Activated CD4-positive, alpha-beta T cell treated with anti-CD3 and anti-CD28 coated beads for 48 hours (primary cell): ENCODE results near the gene SLC22A23.
A peak's percentile ranks its signal among the peaks of the same experiment; 100 is the strongest.
"Not testable (repeated sequence)": the region's sequence is repeated elsewhere in the genome, so short reads cannot be mapped to it uniquely, and the experiment has no call there.

Experiments
- DNase-seq: peaks from one replicate; pipeline ENCODE4 v3.0.0-alpha.2; 2020

Gene SLC22A23

DNA sequence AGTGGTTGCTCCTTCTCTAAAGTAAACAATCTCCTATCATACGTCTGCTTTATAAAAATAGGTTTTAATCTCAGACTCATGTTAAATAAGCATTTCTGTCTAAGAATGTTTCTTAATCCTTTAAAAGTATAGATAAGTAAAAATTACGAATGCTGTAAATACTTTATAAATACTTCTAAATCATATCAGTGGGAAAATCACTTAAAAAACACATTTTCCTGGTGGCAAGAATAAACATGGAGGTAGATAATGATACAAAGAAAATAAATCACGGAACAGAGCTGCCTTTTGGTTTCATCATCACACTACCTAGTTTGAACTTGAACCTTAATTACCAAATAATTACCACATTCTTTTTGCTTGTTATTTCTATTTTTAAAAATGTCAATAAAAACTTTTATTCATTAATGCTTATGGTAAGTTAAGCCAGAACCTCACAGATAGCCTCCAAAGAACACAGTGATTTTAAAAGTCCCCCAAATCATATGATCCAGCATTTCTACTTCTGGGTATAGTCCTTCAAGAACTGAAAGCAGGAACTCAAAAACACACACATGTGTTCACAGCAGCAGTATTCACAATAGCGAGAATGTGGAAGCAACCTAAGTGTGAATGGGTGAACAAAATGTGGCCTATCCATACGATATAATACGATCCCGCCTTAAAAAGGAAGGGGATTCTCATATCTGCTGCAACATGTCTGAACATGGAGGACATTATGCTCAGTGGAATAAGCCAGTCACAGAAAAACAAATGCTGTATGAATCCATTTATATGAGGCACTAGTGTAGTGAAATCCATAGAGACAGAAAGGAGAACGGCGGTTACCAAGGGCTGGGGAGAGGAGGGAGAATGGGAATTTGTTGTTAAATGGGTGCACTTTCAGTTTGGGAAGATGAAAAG lies 72.4 kb downstream of the SLC22A23 start:
- DNase-seq: no peak

- DNase-seq: no peak
Measured at GRCh38 chr6:3383525-3383924, 73.3 kb downstream of the SLC22A23 start.

- no peak for DNase-seq
Measured at GRCh38 chr6:3382326-3383279, 74.2 kb downstream of the SLC22A23 start.

DNA sequence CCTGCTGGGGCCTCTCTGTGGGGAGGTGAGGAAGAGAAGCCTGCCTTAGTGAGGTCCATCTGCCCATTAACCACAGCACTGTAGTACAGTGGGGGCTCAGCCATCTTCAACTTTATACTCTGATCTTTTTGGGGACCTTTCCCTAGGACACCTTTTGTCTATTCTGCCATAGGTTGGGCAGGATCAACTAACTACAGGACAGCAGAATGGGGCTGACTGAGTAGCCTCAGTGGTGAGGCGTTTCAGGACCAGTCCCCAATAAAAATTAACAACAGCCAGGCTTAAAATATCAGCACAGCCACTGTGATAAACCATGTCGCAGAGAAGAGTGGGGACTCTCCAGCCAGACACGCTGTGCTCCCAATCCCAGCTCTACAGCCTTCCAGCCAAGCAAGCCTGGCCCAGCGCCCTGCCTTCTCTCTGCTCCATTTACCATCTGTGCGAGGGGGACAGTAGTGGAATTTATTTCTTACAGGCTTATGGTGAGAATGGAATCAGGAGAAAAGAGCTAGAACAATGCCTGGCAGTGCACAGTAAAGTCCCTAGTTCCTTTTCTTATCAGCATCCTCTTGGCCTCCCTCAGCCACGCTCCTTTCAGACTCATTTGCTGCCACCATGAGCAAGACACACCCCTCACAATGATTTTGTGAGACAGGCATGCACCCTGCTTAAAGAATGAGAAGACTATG lies 75.5 kb downstream of the SLC22A23 start:
- no peak for DNase-seq

DNA sequence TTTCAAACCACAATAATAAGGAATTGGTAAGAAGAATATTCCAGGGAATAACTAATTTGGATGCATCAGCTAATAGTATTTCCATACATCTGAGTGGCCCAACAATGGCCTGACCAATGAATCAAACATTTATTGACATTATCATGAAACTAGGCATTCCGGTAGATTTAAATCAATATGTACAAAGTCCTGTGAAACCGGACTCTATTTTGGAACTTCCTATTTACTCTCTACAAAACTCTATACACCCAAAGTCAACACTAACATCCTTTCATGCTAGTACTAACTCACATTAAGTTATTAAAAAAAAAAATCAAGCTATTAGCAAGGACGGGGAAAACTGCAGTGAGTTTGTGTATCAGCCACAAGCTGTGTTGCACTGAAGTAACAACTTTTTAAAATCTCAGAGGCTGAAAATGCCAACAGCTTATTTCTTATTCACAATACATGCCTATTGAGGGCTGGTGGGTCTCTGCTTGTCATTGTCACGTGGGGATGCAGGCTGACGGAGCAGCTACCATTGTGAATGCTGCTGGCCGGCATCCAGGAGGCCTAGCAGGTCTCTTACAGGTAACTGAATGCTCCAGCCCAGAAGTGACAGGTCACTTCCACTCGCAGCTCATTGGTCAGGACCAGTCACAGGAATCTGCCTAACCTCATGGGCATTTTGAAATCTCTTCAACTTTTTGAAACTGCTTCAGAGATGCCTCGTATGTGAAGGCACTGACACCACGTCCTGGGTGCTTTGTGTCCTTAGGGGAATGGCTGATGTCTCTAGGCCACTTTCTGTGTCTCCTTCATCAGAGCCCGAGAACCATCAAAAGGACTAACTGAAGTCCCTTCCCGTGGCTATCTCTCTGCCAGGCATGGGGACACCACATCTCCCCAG lies 76.3 kb downstream of the SLC22A23 start:
- no peak for DNase-seq

GRCh38 chr6:3379482-3380060 lies 77.3 kb downstream of the SLC22A23 start:
- no peak for DNase-seq

DNA sequence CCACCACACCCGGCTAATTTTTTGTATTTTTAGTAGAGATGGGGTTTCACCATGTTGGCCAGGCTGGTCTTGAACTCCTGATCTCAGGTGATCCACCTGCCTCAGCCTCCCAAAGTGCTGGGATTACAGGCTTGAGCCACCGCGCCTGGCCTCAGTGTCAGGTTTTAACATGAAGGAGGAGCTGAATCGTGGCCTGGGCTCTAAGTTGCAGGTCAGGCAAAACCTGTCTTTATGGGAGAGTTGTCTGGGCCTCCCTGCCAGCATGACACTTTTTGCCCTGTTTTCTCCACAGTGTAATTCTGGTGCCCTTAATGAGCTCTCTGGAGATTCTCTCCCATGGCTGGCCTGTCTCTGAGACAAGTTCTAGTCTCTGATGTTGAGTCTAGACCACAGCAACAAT lies 78.0 kb downstream of the SLC22A23 start:
- DNase-seq: not testable (repeated sequence)

- DNase-seq: not testable (repeated sequence)
Measured at GRCh38 chr6:3378398-3378782, 78.5 kb downstream of the SLC22A23 start.

DNA sequence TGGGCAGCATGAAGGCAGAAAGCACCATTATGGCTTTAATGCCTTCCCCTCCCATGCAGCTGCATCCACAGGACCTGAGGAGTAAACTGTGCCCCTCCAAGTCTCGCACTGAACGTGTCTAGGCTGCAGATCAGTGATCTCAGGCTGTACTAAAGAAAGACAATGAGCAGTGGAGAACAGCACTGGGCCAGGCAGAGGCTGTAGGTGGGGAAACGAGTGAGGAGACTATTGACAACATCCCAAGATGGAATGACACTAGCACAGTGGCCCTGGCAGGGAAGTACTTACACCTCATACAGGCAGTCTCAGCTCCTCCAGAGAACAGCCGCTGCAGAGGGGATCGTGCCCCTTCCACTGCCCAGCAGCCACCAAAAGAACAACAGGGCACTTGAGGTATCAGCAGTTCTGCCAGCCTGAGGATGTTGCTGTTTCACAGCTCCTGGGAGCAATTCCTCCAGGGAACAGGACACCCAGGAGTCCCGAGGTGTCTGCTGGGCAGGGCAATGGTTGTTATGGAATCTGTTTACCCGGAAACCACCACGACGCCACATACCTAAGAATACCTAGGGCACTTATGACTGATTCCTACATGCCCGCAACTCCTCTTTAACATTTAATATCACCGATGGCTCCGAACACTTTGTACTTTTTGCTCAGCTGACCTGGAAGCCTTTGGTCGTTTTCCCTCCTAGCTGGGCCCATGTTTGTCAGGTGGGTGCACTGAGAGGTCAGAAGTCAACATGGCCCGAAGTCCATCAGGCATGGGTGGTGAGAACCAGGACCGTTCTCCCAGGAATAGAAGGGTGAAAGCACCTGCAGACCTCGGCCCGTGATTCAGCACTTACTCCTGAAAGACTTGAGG lies 79.1 kb downstream of the SLC22A23 start:
- DNase-seq: no peak

DNA sequence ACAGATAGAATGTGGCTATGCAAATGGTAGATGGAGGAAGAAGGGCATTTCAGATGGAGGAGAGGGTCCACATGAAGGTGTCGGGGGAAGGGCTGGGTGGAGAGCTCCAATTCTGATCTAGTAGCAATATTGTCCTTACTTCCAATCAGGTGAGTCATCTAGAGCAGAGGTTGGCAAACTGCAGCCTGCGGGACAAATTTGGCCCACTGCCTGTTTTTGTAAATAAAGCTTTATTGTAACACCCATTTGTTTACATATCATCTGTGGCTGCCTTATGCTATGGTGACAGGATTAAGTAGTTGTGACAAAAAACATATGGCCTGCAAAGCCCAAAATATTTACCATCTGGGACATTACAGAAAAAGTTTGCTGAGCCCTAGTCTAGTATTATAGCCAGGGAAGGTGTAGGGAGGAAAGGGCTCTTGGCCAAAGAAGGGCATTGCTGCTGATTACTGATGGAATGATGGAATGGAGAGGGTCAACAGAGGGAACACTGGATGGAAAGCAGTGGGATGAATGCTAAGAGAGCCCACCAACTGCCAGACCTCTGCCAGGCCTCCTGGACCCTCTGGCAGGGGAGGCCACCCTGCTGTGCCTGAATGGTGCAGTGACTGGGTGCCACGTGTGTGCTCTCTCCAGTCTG lies 79.8 kb downstream of the SLC22A23 start:
- DNase-seq: no peak

DNA sequence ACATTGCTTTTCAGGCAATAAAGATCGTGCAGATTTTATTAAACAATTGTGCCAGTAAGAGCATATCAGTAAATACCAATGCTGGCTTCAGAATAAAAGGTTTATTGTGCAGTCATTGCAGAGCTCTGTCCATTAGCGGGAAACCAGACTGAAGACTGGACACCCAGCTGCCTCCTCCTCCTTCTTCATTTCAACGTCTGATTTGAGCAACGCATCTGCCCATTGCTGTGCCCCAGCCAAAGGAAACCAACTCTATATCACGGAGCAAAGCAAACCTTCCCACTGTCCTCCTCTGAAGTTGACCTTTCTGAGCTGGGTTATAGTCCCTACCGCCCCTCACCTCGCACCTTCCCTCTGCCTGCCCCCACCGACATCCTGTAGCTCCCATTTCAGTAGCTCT lies 80.8 kb downstream of the SLC22A23 start:
- no peak for DNase-seq

- no peak for DNase-seq
Measured at GRCh38 chr6:3373597-3374203, 83.2 kb downstream of the SLC22A23 start.

DNA sequence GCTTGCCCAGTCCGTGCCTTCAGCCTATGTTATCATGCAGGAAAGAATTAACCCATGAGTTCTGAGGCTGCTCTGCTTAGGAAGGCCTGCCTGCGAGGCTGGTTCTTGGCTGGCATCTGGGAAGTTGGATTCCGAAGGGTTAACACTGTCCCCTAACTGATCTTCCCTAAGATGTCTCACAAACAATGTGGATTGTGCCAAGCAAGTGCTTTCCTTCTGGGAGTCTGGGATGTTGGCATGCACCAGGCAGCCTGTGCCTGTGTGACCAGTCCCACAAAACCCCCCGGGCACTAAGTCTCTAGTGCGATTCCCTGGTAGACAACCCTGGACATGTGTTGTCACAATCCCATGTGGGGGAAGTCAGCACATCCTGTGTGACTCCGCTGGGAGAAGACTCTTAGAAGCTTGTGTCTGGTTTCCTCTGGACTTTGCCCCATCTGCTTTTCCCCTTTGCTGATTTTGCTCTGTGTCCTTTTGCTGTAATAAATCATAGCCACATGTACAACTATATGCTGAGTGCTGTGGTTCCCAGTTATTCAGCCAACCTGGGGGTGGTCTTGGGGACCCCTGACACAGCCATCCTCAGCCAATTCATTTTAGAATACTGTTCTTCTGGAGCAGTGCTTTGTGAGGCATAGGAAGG lies 83.8 kb downstream of the SLC22A23 start:
- no peak for DNase-seq

DNA sequence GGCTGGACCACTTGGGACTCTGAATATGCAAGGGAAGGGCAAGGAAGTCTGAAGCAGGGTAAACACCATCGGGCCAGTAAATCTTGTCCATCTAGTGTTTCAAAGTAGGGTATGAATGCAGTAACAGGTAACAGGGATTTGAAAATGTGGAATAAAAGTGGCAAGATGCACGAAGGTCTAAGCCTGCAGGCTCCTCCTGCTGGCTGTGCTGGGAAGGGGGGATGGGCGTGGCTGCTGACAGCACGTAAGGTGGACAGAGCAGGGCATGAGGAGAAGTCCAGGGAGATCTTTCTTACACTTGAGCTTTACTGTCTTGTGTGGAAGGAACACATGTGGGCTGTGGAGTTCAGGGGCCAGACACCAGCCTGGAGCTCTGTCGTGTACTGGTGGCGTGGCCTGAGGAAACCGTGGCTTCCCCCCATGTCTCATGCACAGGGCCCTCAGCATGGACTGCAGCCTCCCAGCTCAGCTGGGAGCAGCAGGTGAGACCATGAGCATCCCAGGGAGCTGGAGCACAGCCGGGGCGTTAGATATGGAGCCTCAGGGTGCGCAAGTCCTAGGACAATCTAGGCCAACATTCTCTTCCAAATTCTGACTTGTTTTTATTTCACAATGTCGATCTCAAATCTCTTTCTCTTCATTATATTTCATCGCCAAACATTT lies 84.5 kb downstream of the SLC22A23 start:
- no peak for DNase-seq

DNA sequence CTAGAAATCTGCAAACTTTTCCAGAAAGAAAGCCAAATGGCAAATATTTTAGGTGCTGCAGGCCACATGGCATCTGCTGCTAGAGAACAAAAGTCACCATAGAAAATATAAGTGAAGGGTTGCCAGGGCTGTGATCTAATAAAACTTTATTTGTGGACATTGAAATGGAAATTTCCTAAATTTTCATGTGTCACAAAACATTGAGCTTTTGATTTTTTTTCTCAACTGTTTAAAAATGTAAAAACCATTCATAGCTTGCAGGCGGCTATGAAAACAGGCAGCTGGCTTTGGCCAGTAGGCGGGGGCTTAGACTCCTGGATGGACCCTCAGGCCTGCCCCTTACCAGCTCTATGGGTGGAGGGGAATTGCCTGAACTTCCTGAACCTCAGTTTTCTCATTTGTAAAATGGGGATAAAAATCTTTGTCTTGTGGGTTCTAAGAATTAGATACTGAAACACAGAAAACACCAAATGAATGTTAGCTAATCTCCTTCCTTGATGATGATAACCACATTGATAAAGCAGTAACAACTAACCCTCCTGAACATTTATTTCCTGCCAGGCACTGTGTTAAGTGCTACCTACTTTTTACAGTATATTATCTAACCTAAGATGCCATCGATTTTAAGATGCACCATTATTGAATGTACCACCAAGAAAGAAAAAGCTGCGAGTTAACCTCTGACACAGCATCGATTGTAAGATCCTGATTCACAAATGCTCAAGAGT lies 85.5 kb downstream of the SLC22A23 start:
- DNase-seq: no peak

DNA sequence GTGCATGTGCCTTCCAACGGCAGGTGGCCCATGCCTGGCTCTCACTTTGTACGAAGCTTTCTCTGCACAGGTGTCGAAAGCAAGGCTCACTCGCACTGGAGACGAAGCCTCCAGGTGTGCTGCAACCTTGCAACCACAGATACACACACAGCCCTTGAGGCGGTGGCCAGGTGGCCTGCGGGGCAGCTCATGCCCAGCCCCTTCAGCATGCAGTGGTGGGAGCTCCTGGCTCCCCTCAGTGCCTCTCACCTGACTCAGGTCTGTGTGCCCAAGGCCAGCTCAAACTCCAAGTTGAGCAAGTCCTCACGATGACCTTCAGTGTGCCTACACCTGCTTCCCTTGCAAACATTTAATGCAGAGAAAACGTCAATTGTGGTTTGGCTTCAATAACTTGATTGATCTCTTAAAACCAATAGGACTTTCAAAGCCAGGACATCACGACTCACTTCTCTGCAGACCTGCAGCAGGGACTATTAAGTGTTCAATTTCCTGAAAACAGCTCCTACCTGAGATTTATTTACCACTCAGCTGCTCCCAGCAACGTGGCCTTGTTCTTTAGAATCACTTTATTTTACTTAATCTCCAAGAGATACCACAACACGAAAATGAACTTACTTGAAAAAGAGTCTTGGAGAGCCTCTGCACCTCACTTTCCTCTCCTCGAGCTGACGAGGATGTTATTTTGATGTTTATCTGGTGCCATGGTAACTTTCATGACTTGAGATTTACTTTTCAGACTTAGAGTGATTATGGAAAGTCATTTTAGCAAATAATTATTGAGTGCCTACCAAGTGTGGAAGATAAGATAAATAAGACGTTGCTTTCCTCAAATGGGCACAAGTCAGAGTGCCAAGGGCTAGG lies 86.3 kb downstream of the SLC22A23 start:
- peak; percentile 10 for DNase-seq

DNA sequence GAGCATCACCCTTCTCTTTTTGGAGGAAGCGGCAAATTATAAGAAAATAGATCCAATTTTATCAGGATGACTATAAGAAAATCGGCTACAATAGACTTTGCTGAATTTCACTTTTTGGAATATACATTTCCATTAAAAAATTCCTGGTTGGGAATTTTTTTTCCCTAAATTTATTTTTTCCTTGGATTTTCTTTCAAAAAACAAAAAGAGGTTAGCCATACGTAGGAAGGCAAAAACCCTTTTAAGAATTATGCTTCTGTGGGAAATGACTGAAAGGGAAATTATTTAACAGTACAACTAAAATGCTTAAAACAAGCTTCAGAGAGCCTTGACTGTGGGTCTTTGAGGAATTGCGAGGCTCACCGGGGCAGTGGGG lies 86.9 kb downstream of the SLC22A23 start:
- DNase-seq: no peak
